WERI-Rb-1 (cell line): ENCODE measurements around the gene ACTA1.

Experiments
- DNase-seq: peaks from one replicate; pipeline ENCODE4 v3.0.0-alpha.2; 2020
- H3K27ac ChIP-seq: fragments of 250-450 bp; sonication (Bioruptor Pico); 2 replicates; pipeline ENCODE4 v1.5.1; 2020; ENCODE audit warnings: mild to moderate bottlenecking, moderate library complexity
- H3K27me3 ChIP-seq: fragments of 250-450 bp; sonication (Bioruptor Pico); 2 replicates; pipeline ENCODE4 v1.5.1; 2021; ENCODE audit warnings: mild to moderate bottlenecking, low read depth, moderate library complexity; ENCODE audit not compliant: insufficient read depth, severe bottlenecking
- H3K36me3 ChIP-seq: fragments of 250-450 bp; sonication (Bioruptor Pico); 2 replicates; pipeline ENCODE4 v1.5.1; 2020; ENCODE audit warnings: mild to moderate bottlenecking, moderate library complexity
- H3K4me3 ChIP-seq: 2 replicates; pipeline ENCODE4 v1.5.1; 2011; ENCODE audit warnings: low read depth, mild to moderate bottlenecking, control low read depth, low read length
- H3K9me3 ChIP-seq: fragments of 250-450 bp; sonication (Bioruptor Pico); 2 replicates; pipeline ENCODE4 v1.5.1; 2021; ENCODE audit warnings: mild to moderate bottlenecking, moderate library complexity; ENCODE audit not compliant: severe bottlenecking
- TF ChIP-seq, protein P1 (sequence below): IDR thresholded peaks from 2 replicates; pipeline ENCODE4 v1.5.1; 2011; ENCODE audit warnings: low read depth, mild to moderate bottlenecking, control low read depth, inconsistent platforms, low read length

Gene ACTA1

DNA sequence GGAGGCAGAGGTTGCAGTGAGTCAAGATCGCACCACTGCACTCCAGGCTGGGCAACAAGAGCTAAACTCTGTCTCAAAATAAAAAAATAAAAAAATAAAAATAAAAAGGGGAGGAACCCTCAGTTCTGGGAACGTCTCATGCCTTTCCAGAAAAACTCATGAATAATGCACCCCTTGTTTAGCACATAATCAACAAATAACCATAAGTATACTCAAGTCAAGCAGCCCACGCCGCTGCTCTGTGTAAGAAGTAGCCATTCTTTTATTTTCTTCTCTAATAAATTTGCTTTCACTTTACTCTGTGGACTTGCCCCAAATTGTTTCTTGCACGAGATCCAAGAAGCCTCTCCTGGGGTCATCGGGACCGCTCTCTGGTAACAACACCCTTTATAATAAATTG, 14.5 kb upstream of the ACTA1 start:
- Histone ChIP-seq H3K9me3 (no peaks in the 10 kb centered on the region), H3K36me3 (no peaks in the 10 kb centered on the region), H3K4me3 (no peak overlapping the region), H3K27ac (no peak overlapping the region), H3K27me3 (no peaks in the 10 kb centered on the region)
- TF ChIP-seq, protein P1, sequence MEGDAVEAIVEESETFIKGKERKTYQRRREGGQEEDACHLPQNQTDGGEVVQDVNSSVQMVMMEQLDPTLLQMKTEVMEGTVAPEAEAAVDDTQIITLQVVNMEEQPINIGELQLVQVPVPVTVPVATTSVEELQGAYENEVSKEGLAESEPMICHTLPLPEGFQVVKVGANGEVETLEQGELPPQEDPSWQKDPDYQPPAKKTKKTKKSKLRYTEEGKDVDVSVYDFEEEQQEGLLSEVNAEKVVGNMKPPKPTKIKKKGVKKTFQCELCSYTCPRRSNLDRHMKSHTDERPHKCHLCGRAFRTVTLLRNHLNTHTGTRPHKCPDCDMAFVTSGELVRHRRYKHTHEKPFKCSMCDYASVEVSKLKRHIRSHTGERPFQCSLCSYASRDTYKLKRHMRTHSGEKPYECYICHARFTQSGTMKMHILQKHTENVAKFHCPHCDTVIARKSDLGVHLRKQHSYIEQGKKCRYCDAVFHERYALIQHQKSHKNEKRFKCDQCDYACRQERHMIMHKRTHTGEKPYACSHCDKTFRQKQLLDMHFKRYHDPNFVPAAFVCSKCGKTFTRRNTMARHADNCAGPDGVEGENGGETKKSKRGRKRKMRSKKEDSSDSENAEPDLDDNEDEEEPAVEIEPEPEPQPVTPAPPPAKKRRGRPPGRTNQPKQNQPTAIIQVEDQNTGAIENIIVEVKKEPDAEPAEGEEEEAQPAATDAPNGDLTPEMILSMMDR = no peak
- DNase-seq = no peak

DNA sequence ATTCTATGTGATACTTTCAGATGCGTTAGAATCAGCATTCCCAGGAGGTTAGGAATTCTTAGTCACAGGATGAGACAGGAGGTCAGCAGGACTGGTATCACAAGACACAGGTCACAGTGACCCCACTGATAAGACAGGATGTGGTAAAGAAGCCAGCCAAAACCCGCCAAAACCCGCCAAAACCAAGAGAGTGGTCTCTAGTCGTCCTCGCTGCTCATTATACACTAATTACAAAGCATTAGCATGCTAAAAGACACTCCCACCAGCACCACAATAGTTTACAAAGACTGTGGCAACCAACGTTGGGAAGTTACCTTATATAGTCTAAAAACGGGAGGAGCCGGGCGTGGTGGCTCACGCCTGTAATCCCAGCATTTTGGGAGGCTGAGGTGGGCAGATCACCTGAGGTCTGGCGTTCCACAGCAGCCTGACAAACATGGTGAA, 13.9 kb upstream of the ACTA1 start:
- H3K27ac ChIP-seq = no peak overlapping the region
- H3K27me3 ChIP-seq = no peaks in the 10 kb centered on the region
- TF ChIP-seq, protein P1 = no peak
- H3K4me3 ChIP-seq = no peak overlapping the region
- no peak for DNase-seq
- H3K36me3 ChIP-seq = no peaks in the 10 kb centered on the region
- no peaks in the 10 kb centered on the region for H3K9me3 ChIP-seq

DNA sequence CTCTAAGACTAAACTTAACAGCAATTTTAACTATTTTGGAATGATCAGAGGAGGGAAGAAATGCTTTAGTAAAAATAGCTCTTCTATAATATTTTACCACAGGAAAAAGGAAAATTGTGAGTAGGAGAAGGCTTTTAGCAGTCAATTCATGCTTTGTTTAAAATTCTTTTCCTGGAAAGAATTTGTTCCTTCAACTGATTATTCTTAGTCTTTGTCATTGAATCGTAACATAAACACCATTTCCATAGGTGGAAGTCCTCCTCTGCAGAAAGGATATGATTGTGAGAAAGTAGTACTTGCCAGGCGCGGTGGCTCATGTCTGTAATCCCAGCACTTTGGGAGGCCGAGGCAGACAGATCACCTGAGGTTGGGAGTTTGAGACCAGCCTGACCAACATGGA, 11.9 kb upstream of the ACTA1 start:
- H3K27ac ChIP-seq = no peak overlapping the region
- DNase-seq = no peak
- H3K9me3 ChIP-seq = no peaks in the 10 kb centered on the region
- H3K4me3 ChIP-seq = no peak overlapping the region
- H3K27me3 ChIP-seq = no peaks in the 10 kb centered on the region
- no peaks in the 10 kb centered on the region for H3K36me3 ChIP-seq
- TF ChIP-seq, protein P1 = no peak

DNA sequence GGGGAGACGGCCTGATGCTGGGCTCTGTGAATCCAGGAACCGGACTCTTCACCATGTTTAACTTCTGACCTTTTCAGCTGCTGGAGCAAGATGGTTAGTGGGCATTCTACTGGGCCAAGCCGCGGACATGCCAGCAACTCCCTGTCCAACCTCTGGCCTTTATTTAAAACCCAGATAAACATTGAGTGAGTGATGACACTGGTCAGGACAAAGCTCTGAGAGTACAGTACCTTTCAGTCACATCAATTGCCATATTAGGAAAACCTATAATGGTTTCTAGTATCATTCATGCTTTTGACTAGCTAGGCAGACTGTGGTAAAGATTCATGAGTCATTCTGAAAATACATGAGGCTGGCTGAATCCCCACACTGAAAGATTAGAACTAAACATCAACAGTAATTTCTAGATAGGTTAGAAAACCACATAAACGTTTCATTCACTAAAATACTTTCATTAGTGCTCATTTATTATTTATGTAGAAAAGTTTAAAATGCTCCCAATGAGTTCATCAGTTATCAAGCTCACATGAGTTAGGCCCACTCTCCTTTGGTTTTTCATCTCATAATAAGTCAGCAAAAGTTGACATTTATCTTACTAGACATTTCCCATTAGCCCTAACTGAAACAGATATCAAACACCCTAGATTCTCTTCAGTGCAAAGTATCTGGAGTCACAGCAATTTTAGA, 7.1 kb upstream of the ACTA1 start:
- TF ChIP-seq, protein P1 = no peak
- no peaks in the 10 kb centered on the region for H3K36me3 ChIP-seq
- no peak overlapping the region for H3K4me3 ChIP-seq
- no peak overlapping the region for H3K27ac ChIP-seq
- DNase-seq = no peak
- no peaks in the 10 kb centered on the region for H3K27me3 ChIP-seq
- H3K9me3 ChIP-seq = no peaks in the 10 kb centered on the region

DNA sequence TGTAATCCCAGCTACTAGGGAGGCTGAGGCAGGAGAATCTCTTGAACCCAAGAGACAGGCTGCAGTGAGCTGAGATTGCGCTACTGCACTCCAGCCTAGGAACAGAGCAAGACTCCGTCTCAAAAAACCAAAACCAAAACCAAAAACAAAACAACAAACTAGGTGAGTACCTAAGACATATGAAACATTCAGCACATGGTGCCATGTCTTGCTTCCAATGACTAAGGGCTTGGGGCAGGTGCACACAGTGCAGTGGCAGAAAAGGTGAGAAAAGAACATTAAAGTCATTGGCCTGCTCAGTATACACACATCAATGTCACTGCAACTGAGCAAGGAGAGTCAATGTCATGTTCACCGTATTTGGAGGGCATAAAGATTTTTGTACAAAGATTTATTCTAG, 4.1 kb upstream of the ACTA1 start:
- Histone ChIP-seq H3K27me3 (no peaks in the 10 kb centered on the region), H3K9me3 (no peaks in the 10 kb centered on the region), H3K4me3 (no peak overlapping the region), H3K36me3 (no peaks in the 10 kb centered on the region), H3K27ac (no peak overlapping the region)
- no peak for DNase-seq
- TF ChIP-seq, protein P1 = no peak

DNA sequence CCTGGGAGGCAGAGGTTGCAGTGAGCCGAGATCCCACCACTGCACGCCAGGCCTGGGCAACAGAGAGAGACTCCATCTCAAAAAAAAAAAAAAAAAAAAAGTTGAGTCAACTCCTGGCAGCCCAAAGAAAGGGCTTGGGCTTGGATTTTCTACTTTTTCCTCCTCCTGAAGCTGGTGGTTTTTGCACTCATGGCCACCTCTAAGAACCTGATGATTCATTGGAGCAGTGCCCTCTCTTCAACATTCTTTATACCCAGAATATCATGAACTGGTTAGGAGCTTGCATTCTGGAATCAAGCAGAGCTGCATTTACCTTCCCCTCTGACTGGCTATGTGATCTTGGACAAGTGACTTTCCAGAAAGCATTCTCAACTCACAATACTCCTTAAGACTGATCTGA, 3.5 kb upstream of the ACTA1 start:
- Histone ChIP-seq H3K4me3 (no peak overlapping the region), H3K9me3 (no peaks in the 10 kb centered on the region), H3K27me3 (no peaks in the 10 kb centered on the region), H3K27ac (no peak overlapping the region), H3K36me3 (no peaks in the 10 kb centered on the region)
- DNase-seq = no peak
- TF ChIP-seq, protein P1 = no peak
